ENCODE data around the gene LST1. TPM values are rescaled to one million over a fixed set of nuclear protein-coding genes. Genes with fewer than 3 reads are reported as not detected.

The LST1 gene
- total and polyA plus RNA-seq, 2 of the 8 experiments (the other 6 are each of a cell fraction or from before 2014, with no cell fraction given): not detected

DNA sequence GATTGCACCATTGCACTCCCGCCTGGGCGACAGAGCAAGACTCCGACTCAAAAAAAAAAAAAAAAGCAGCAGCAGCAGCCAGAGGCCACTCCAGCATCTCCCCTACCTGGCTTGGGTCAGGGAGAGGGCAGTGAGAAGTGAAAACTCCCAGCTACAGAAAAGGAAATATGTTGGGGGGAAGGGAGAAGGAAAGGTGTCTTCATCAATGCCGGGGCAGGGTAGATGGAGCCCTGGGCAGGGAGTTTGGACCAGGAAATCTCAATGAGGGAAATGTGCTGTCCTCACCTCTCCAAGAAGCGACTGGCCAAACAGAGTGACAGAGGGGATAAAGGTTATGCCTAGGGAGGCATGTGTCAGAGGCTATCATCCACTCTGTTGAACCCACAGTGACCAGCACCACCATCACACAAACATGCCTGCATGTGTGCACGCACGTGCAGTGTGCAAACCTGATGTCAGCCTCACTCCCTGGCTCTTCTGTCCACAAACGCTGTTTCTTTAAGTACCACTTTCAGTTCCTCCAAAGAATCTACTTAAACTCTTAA, 28.1 kb downstream of the LST1 start:
- H4K5ac ChIP-seq (ENCODE audit: insufficient read length, low read depth, low read length): no peak overlapping the region
- no peak overlapping the region for H3K9ac ChIP-seq (replicated peaks in 1 of 4; ENCODE audit: extremely low read depth in 1 of 4, low read depth in 3 of 4, low read length in 3 of 4)
- H4K91ac ChIP-seq (replicated peaks; ENCODE audit: insufficient read length, low read length): no peak overlapping the region
- no peaks in the 10 kb centered on the region for H3K79me1 ChIP-seq (ENCODE audit: low read depth, low read length)
- POLR2A ChIA-PET (ENCODE audit: partially characterized antibody): interaction anchor here (0.6 to 34.9 kb wide), 8 partner anchors 10 to 72 kb away, joined by 3 to 883 read pairs (median 4); partner anchors contain the start of genes APOM, ATP6V1G2, BAG6 and C6orf47
- H3K56ac ChIP-seq (replicated peaks; ENCODE audit: insufficient read length, low read depth, low read length): no peak overlapping the region
- H2AK5ac ChIP-seq (ENCODE audit: low read depth, low read length): peak overlapping the region; percentile 94; the same call in 1 of the 2 replicates
- no peaks in the 10 kb centered on the region for H3K27me3 ChIP-seq (replicated peaks in 1 of 4; ENCODE audit: control insufficient read depth in 3 of 4, extremely low read depth in 1 of 4, insufficient read depth in 3 of 4, low read length in 3 of 4)
- WGBS, 2 experiments (ENCODE audit: extremely low coverage in 1 of 2, insufficient coverage in 1 of 2, insufficient read length in 1 of 2, insufficient replicate concordance in 2 of 2, low coverage in 1 of 2, low lambda C conversion rate in 2 of 2, missing lambda C conversion rate in 1 of 2): 91% methylated on average over 5 of the region's 8 CpGs; no CpG with 5 or more reads in 1 of the 2 experiments
- no peak overlapping the region for H4K8ac ChIP-seq (ENCODE audit: extremely low read depth, insufficient read depth, low read length)
- no peak overlapping the region for H3K4me3 ChIP-seq (ENCODE audit: extremely low read depth in 1 of 4, insufficient read depth in 2 of 4, low read depth in 3 of 4, low read length in 4 of 4)
- H3K9me3 ChIP-seq (ENCODE audit: insufficient read depth in 2 of 2, low read depth in 1 of 2, low read length in 1 of 2): no peaks in the 10 kb centered on the region
- H3K79me2 ChIP-seq (ENCODE audit: control insufficient read depth in 1 of 2, insufficient read depth in 2 of 2, low read length in 2 of 2): no peaks in the 10 kb centered on the region
- no peak overlapping the region for H2BK12ac ChIP-seq (ENCODE audit: low read depth, low read length)
- no peak overlapping the region for H3K14ac ChIP-seq (ENCODE audit: insufficient read length)
- FAIRE-seq: no peak
- H3K27ac ChIP-seq (ENCODE audit: low read depth, low read length): no peak overlapping the region
- DNase-seq (ENCODE audit: low read depth in 1 of 2, low spot score in 2 of 2): no peak
- peaks cover 4% of the 10 kb centered on the region; the same call in 1 of the 2 replicates for H3K23me2 ChIP-seq (ENCODE audit: low read depth, low read length)
- H2BK120ac ChIP-seq (replicated peaks; ENCODE audit: low read depth, low read length): no peak overlapping the region
- H3K36me3 ChIP-seq (ENCODE audit: control insufficient read depth in 2 of 4, insufficient read depth in 4 of 4, low read length in 3 of 4): no peaks in the 10 kb centered on the region
- peak overlapping the region; percentile 98; the same call in 1 of the 2 replicates for H2BK15ac ChIP-seq (ENCODE audit: low read length)
- CTCF ChIA-PET (ENCODE audit: partially characterized antibody): interaction anchor here (0.9 to 4.5 kb wide), 3 partner anchors 17 to 65 kb away, joined by 3 to 45 read pairs (median 4); no protein-coding TSS in a partner anchor
- no peak overlapping the region for H3K4ac ChIP-seq (replicated peaks; ENCODE audit: insufficient read length, low read depth, low read length)
- H4K20me1 ChIP-seq (replicated peaks in 1 of 2; ENCODE audit: control insufficient read depth in 1 of 2, insufficient read depth in 2 of 2, low read length in 2 of 2): no peaks in the 10 kb centered on the region
- no peak overlapping the region for H3K4me2 ChIP-seq (ENCODE audit: insufficient read depth in 1 of 2, low read depth in 2 of 2, low read length in 2 of 2)
- H2BK5ac ChIP-seq (ENCODE audit: low read depth, low read length): no peak overlapping the region
- peak overlapping the region; percentile 38; the same call in 1 of the 2 replicates for H3K18ac ChIP-seq (ENCODE audit: extremely low read depth, low read length)
- no peak overlapping the region for H3K23ac ChIP-seq (ENCODE audit: insufficient read length)
- 0 out of 2 replicates have a peak overlapping the region, but pooled peaks have one; percentile 72 for H2BK20ac ChIP-seq (ENCODE audit: low read length)
- no peak overlapping the region for H2AFZ ChIP-seq (ENCODE audit: low read length)
- H3K4me1 ChIP-seq (replicated peaks in 1 of 4; ENCODE audit: control insufficient read depth in 3 of 4, insufficient read depth in 4 of 4, low read length in 3 of 4): peaks cover 2 to 12% (median 6%) of the 10 kb centered on the region in 4 experiments; a peak in 6 of 7 replicates
- TF ChIP-seq CHD1 (IDR thresholded peaks at IDR 0.05; ENCODE audit: low read depth, low read length) (no peak), EP300 (IDR thresholded peaks at IDR 0.05; ENCODE audit: borderline replicate concordance in 1 of 2, low read depth in 2 of 2, low read length in 2 of 2) (no peak), TCF12 (IDR thresholded peaks at IDR 0.05; ENCODE audit: low read depth, low read length) (no peak), SIX5 (IDR thresholded peaks at IDR 0.05; ENCODE audit: low read depth, low read length) (no peak)
- TF ChIP-seq, protein P1, sequence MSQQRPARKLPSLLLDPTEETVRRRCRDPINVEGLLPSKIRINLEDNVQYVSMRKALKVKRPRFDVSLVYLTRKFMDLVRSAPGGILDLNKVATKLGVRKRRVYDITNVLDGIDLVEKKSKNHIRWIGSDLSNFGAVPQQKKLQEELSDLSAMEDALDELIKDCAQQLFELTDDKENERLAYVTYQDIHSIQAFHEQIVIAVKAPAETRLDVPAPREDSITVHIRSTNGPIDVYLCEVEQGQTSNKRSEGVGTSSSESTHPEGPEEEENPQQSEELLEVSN (IDR thresholded peaks at IDR 0.05): no peak
